Large intestine (tissue), 3 donors: ENCODE data around the gene TAGLN3. TPM values are rescaled to one million over a fixed set of nuclear protein-coding genes. Genes with fewer than 3 reads are reported as not detected.

Experiments used
- DNase-seq, 2 donors: peaks; one replicate each; pipeline versions ENCODE4 v3.0.0 to v3.0.0-alpha.2; 2013
- H3K27ac ChIP-seq: one replicate; pipeline ENCODE4 v1.5.1; 2013; ENCODE audit warnings: low read length
- H3K27me3 ChIP-seq: 2 replicates; pipeline ENCODE4 v1.6.1; 2013; ENCODE audit warnings: low read length; ENCODE audit not compliant: control insufficient read depth, insufficient read depth
- H3K36me3 ChIP-seq: 2 replicates; pipeline ENCODE4 v1.6.1; 2013; ENCODE audit warnings: low read length; ENCODE audit not compliant: control insufficient read depth, insufficient read depth
- H3K4me1 ChIP-seq: one replicate; pipeline ENCODE4 v1.6.1; 2013; ENCODE audit warnings: low read length; ENCODE audit not compliant: control insufficient read depth, insufficient read depth
- H3K4me3 ChIP-seq: one replicate; pipeline ENCODE4 v1.5.1; 2013; ENCODE audit warnings: low read length
- H3K9me3 ChIP-seq: one replicate; pipeline ENCODE4 v1.6.1; 2013; ENCODE audit warnings: mild to moderate bottlenecking, low read depth, low read length, moderate library complexity; ENCODE audit not compliant: control insufficient read depth
- WGBS: methylation state at CpG from one replicate; pipeline ENCODE4 v1.1.5; 2013; ENCODE audit warnings: low lambda C conversion rate; ENCODE audit not compliant: insufficient coverage; 5-methylcytosine and 5-hydroxymethylcytosine counted together
- polyA plus RNA-seq: library from polyadenylated mRNA; unstranded; fragments of 120-200 nt; gene quantifications from one replicate; pipeline ENCODE4 v1.2.1, GENCODE V29; 2013

The TAGLN3 gene
- polyA plus RNA-seq, 1 donor: 20.2 TPM

- H3K36me3 ChIP-seq: no peaks in the 10 kb centered on the region
- no peak overlapping the region for H3K4me3 ChIP-seq
- peaks cover 2% of the 10 kb centered on the region for H3K4me1 ChIP-seq
- H3K27ac ChIP-seq: no peak overlapping the region
- no peak for DNase-seq
- no peaks in the 10 kb centered on the region for H3K27me3 ChIP-seq
- 63% methylated on average over 3 of the region's 4 CpGs for WGBS
- no peaks in the 10 kb centered on the region for H3K9me3 ChIP-seq
Measured at GRCh38 chr3:112046599-112046998, 47.9 kb downstream of the TAGLN3 start.

GRCh38 chr3:112047264-112047663 is 48.5 kb downstream of the TAGLN3 start:
- no peak overlapping the region for H3K4me3 ChIP-seq
- H3K27ac ChIP-seq: no peak overlapping the region
- H3K36me3 ChIP-seq: no peaks in the 10 kb centered on the region
- WGBS: no CpG with 5 or more reads among the region's 1 CpG
- H3K4me1 ChIP-seq: peaks cover 2% of the 10 kb centered on the region
- no peaks in the 10 kb centered on the region for H3K9me3 ChIP-seq
- no peak for DNase-seq
- H3K27me3 ChIP-seq: no peaks in the 10 kb centered on the region

GRCh38 chr3:112048911-112049310 is 50.2 kb downstream of the TAGLN3 start:
- Histone ChIP-seq H3K36me3 (no peaks in the 10 kb centered on the region), H3K4me1 (no peaks in the 10 kb centered on the region), H3K27ac (no peak overlapping the region), H3K9me3 (no peaks in the 10 kb centered on the region), H3K4me3 (no peak overlapping the region), H3K27me3 (no peaks in the 10 kb centered on the region)
- WGBS: no CpG with 5 or more reads among the region's 8 CpGs
- DNase-seq: no peak

GRCh38 chr3:112053229-112053628 is 54.5 kb downstream of the TAGLN3 start:
- no CpG with 5 or more reads among the region's 1 CpG for WGBS
- Histone ChIP-seq H3K36me3 (no peaks in the 10 kb centered on the region), H3K27ac (no peak overlapping the region), H3K4me1 (no peaks in the 10 kb centered on the region), H3K4me3 (no peak overlapping the region), H3K9me3 (no peaks in the 10 kb centered on the region), H3K27me3 (no peaks in the 10 kb centered on the region)
- DNase-seq: no peak

- no peaks in the 10 kb centered on the region for H3K36me3 ChIP-seq
- H3K4me1 ChIP-seq: no peaks in the 10 kb centered on the region
- WGBS: 80% methylated on average over 2 of the region's 6 CpGs
- peak in 1 of 2 donors; percentile 32 for DNase-seq
- no peak overlapping the region for H3K4me3 ChIP-seq
- H3K9me3 ChIP-seq: no peaks in the 10 kb centered on the region
- H3K27ac ChIP-seq: no peak overlapping the region
- H3K27me3 ChIP-seq: no peaks in the 10 kb centered on the region
Measured at GRCh38 chr3:112056451-112056929, 57.8 kb downstream of the TAGLN3 start.

GRCh38 chr3:112059497-112059896 is 60.8 kb downstream of the TAGLN3 start:
- H3K4me3 ChIP-seq: no peak overlapping the region
- H3K36me3 ChIP-seq: no peaks in the 10 kb centered on the region
- DNase-seq: no peak
- H3K27me3 ChIP-seq: no peaks in the 10 kb centered on the region
- H3K4me1 ChIP-seq: no peaks in the 10 kb centered on the region
- no peak overlapping the region for H3K27ac ChIP-seq
- WGBS: no CpG with 5 or more reads among the region's 1 CpG
- H3K9me3 ChIP-seq: no peaks in the 10 kb centered on the region

- no peak for DNase-seq
- no peaks in the 10 kb centered on the region for H3K9me3 ChIP-seq
- no peaks in the 10 kb centered on the region for H3K27me3 ChIP-seq
- WGBS: 85% methylated on average over 3 of the region's 3 CpGs
- no peaks in the 10 kb centered on the region for H3K36me3 ChIP-seq
- H3K4me1 ChIP-seq: no peaks in the 10 kb centered on the region
- no peak overlapping the region for H3K27ac ChIP-seq
- H3K4me3 ChIP-seq: no peak overlapping the region
Measured at GRCh38 chr3:112061152-112061551, 62.4 kb downstream of the TAGLN3 start.

Other genes with a start within 250 kb of the TAGLN3 start
- 22.2 TPM for gene PHLDB2, start 139.7 kb upstream of the TAGLN3 start, polyA plus RNA-seq
- gene ABHD10, start 19.9 kb upstream of the TAGLN3 start, polyA plus RNA-seq: 30.4 TPM
- 0.48 TPM for gene TMPRSS7, start 35.8 kb downstream of the TAGLN3 start, polyA plus RNA-seq
- 14.1 TPM for gene C3orf52, start 87.5 kb downstream of the TAGLN3 start, polyA plus RNA-seq
- 3.7 TPM for gene GCSAM, start 134.3 kb downstream of the TAGLN3 start, polyA plus RNA-seq